HL-60/S4 (cell line): ENCODE data around the gene NDST4.

ENCODE experiments used
- in situ Hi-C: fragments of 300-500 bp; cut with MboI; formaldehyde crosslinking; loops from 2 replicates; pipeline ENCODE4 v1.14.3; 2022; ENCODE audit warnings: low sequenced_read_pairs

The NDST4 gene

DNA sequence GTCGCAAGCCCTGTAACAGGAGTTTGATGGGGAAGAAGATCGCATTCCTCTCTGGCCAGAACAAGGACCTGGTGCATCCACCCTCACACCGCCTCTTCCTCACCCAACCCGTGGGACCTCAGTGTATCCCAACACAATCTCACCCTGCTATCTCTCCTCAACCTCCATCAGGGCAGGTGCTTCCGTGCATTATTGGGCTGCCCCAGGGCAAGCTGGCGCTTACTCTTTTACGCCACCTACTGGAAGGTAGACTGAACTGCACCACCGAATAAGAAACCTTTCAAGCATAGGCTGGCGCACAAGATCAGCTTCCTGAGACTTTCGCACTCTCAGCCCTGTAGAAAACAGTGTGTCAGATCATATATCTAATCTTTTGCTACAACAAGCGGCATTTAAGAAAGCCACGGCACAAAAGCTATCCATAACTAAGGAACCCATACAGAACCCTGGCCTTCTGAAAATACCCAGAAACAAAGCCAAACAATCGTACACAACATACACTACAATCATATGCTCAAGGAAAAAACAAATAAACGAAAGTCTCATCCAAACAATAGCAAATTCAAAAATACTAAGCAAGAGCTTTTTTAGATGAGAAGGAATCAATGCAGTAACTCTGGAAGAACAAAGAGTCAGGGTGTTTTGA is 305.5 kb downstream of the NDST4 start:
- in situ Hi-C loops = no loop called here

DNA sequence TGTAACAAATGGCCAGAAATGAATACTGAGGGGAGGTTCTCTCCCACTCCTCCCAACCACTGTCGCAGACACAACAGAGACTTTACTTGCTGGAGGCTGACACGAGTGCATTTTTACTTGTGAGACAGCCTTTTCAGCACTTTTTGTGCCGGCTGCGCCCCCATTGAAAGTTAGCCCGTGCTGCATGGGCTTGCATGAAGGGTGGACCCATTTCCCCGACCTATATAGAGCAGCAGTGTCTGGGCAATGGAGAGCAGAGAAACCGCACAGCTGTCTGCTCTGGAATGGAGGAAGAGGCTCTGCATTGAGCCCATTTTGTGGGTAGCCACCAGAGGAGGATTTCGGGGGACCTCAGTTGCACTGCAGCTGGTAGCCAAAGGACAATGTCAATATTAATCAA is 306.1 kb downstream of the NDST4 start:
- in situ Hi-C loops = no loop called here

DNA sequence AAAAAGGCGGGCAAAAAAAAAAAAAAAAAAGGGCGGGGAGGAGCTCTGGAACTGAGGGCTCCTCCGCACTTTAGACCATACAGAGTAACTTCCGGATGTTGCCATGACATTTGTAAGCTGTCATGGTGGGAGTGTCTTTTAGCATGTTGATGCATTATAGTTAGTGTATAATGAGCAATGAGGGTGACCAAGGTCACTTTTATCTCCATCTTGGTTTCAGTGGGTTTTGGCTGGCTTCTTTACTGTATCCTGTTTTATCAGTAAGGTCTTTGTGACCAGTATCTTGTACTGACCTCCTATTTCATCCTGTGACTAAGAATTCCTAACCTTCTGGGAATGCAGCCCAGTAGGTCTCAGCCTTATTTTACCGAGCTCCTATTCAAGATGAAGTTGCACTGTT is 321.4 kb downstream of the NDST4 start:
- in situ Hi-C loops = no loop called here

DNA sequence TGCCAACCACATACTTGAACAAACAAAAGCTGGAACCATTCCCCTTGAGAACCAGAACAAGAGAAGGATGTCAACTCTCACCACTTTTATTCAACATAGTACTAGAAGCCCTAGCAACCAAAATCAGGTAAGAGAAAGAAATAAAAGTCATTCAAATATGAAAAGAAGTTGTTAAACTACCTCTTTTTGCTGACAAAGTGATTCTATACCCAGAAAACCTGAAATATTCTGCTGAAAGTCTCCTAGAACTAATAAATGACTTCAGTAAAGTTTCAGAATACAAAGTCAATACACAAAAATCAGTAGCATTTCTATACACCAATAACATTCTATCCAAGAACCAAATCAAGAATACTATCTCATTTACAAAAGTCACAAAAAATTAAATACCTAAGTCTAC is 327.9 kb downstream of the NDST4 start:
- in situ Hi-C loops = no loop called here

DNA sequence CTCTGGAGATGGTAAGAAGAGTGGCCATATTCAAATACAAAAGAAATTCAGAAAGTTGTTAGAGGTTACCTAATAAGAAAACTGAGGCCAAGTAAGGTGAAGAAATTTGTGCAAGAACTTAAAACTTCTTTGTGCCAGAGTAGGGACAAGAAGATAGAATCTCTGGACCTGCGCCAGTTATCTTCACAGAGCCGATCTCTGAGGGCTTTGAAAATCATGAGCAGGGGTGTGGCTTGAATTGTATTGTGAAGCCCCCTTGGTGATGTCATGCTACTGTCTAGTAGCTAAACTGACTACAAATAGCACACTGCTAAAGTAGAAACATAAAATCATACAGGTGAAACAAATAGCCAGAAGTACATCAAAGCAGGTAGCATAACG is 330.2 kb downstream of the NDST4 start:
- in situ Hi-C loops = no loop called here

DNA sequence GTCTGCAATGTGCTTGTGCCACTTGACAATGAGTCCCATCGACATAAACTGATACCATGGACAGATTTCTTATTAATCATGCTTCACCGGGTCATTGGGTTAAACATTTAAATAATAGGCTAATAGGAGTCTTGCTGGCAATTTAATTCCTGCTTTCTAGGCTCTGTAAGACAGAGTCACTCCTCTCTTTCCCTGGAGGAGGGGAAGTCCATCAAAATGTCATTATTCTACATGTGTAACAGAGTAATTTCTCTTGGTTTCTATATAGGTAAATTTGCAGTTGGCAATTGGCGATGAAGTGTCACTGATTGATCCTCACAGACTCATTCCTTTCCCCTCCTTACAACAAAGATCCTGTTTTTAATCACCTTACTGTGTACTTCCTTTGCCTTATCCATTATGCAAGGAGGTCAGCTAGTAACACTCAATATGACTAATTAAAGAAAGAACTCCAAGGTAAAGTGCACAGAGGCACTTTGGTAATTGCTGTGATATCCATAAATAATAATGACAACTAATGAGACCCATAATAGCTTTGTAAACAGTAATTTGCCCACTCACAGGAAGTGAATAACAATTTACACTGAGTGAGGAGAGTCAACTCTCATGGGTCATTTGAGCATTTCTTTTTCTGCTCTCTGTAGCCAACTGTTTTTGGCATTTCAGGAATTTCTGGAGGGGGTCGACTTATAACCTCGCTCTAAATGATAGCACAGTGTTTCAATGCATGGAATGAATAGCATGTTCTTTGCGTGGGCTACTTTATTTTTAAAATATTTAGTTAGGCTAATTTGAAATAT is 330.8 kb downstream of the NDST4 start:
- in situ Hi-C loops = no loop called here

DNA sequence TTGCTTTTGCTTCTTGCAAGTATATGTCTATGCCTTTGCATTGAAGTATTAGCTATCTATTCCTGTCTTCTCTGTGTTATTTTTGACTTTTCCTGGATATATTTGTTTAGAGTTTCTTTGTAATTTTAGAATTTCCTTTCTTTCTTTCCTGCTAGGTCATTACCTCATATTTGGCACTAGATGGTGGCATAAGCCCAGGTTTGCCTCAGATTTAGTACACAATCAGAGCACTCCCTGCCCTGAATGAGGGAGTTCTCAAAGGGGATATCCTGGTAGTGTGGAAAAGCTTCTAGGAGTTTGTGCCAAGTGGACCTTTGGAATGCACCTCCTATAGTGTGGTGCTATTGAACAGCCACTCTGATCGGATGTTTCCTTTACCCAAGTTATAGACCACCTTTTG is 333.2 kb downstream of the NDST4 start:
- in situ Hi-C loops = no loop called here
